Liver (tissue), 9 donors: ENCODE results near the gene SLC12A2. TPM values are rescaled to one million over a fixed set of nuclear protein-coding genes. Genes with fewer than 3 reads are reported as not detected.

ENCODE experiments used
- DNase-seq: peaks from one replicate; pipeline ENCODE4 v3.0.0-alpha.2; 2017; ENCODE audit warnings: low spot score
- H3K27ac ChIP-seq, 2 donors: one replicate each; pipeline ENCODE4 v1.7.0; 2013; ENCODE audit warnings: inconsistent platforms in 2 of 2, low read length in 2 of 2, control low read depth in 1 of 2, low read depth in 1 of 2, mild to moderate bottlenecking in 1 of 2
- H3K27me3 ChIP-seq, 4 donors: one replicate each; pipeline versions ENCODE4 v1.6.1 to v1.7.0; 2013; ENCODE audit warnings: low read length in 3 of 4, inconsistent platforms in 1 of 4, mild to moderate bottlenecking in 1 of 4, moderate library complexity in 1 of 4; ENCODE audit not compliant: control insufficient read depth in 4 of 4, insufficient read depth in 4 of 4
- H3K36me3 ChIP-seq, 4 donors: one replicate each; pipeline versions ENCODE4 v1.6.1 to v1.7.0; 2013; ENCODE audit warnings: low read length in 3 of 4, mild to moderate bottlenecking in 3 of 4, low read depth in 1 of 4, moderate library complexity in 1 of 4; ENCODE audit not compliant: control insufficient read depth in 4 of 4, insufficient read depth in 3 of 4
- H3K4me1 ChIP-seq, 4 donors: one replicate each; pipeline versions ENCODE4 v1.6.1 to v1.7.0; 2013; ENCODE audit warnings: low read length in 3 of 4, mild to moderate bottlenecking in 3 of 4, moderate library complexity in 1 of 4; ENCODE audit not compliant: control insufficient read depth in 4 of 4, insufficient read depth in 4 of 4
- H3K4me3 ChIP-seq, 3 donors: one replicate each; pipeline versions ENCODE4 v1.6.1 to v1.7.0; 2013; ENCODE audit warnings: low read length in 3 of 3, control low read depth in 1 of 3, low read depth in 1 of 3, mild to moderate bottlenecking in 1 of 3
- H3K9ac ChIP-seq, 2 donors: one replicate each; pipeline ENCODE4 v1.7.0; 2013; ENCODE audit warnings: low read length in 2 of 2, mild to moderate bottlenecking in 2 of 2, moderate library complexity in 2 of 2, control low read depth in 1 of 2, low read depth in 1 of 2
- H3K9me3 ChIP-seq, 4 donors: one replicate each; pipeline versions ENCODE4 v1.6.1 to v1.7.0; 2013; ENCODE audit warnings: low read length in 3 of 4; ENCODE audit not compliant: control insufficient read depth in 4 of 4
- ATF3 ChIP-seq: IDR thresholded peaks from 2 replicates; pipeline ENCODE4 v1.6.1; 2016; ENCODE audit warnings: antibody characterized with exemption
- FOXA1 ChIP-seq: IDR thresholded peaks from 2 replicates; pipeline ENCODE4 v1.6.1; 2016; ENCODE audit warnings: antibody characterized with exemption
- GABPA ChIP-seq, 2 donors: IDR thresholded peaks in 1 of 2; conservative IDR thresholded peaks in 1 of 2; 2 replicates each; pipeline ENCODE4 v1.6.1; 2016; ENCODE audit warnings: antibody characterized with exemption in 2 of 2, mild to moderate bottlenecking in 1 of 2, moderate library complexity in 1 of 2
- HNF4A ChIP-seq, 2 donors: conservative IDR thresholded peaks; 2 replicates each; pipeline ENCODE4 v1.6.1; 2016; ENCODE audit warnings: antibody characterized with exemption in 2 of 2, mild to moderate bottlenecking in 2 of 2
- JUND ChIP-seq, 2 donors: IDR thresholded peaks; 2 replicates each; pipeline ENCODE4 v1.6.1; 2016; ENCODE audit warnings: antibody characterized with exemption in 2 of 2
- MAX ChIP-seq: IDR thresholded peaks from 2 replicates; pipeline ENCODE4 v1.6.1; 2016; ENCODE audit warnings: antibody characterized with exemption
- NR2F2 ChIP-seq: IDR thresholded peaks from 2 replicates; pipeline ENCODE4 v1.6.1; 2016; ENCODE audit warnings: antibody characterized with exemption
- RXRA ChIP-seq, 2 donors: IDR thresholded peaks; 2 replicates each; pipeline ENCODE4 v1.6.1; 2017 to 2018; ENCODE audit warnings: antibody characterized with exemption in 2 of 2, mild to moderate bottlenecking in 1 of 2
- SP1 ChIP-seq: IDR thresholded peaks from 2 replicates; pipeline ENCODE4 v1.6.1; 2018; ENCODE audit warnings: antibody characterized with exemption, mild to moderate bottlenecking
- TAF1 ChIP-seq: conservative IDR thresholded peaks from 2 replicates; pipeline ENCODE4 v1.6.1; 2016; ENCODE audit warnings: antibody characterized with exemption, mild to moderate bottlenecking
- ZBTB33 ChIP-seq: IDR thresholded peaks from 2 replicates; pipeline ENCODE4 v1.6.1; 2016; ENCODE audit warnings: antibody characterized with exemption
- WGBS: extraction: QIAGEN DNeasy Blood & Tissue Kit; methylation state at CpG from one replicate; pipeline ENCODE4 v1.1.7; 2013; 5-methylcytosine and 5-hydroxymethylcytosine counted together
- polyA plus RNA-seq, 2 donors: library from polyadenylated mRNA; stranded (reverse) in 1 of 2; unstranded in 1 of 2; fragments of 200-250 nt in 1 of 2; fragments of >200 nt in 1 of 2; fragmentation: Nextera tagmentation in 1 of 2; extraction: Ambion mirVana in 1 of 2; gene quantifications; one replicate each; pipeline versions ENCODE4 v1.2.1 to v1.2.3, GENCODE V29; 2013 to 2015
- total RNA-seq, 2 donors: library from RNA; depleted of rRNA; stranded (reverse); fragments of >200 nt; gene quantifications; one replicate each; pipeline ENCODE4 v1.2.3, GENCODE V29; 2014
- TF ChIP-seq, protein P1 (sequence below): fragments of 150-350 bp; IDR thresholded peaks from 2 replicates; pipeline ENCODE4 v1.5.1; 2017; ENCODE audit warnings: improper control_type of control experiment, low read depth, low read length; ENCODE audit not compliant: missing input control
- donor health status: healthy.
- donor health status: healthy.
- donor health status: healthy.
- donor health status: healthy.
- donor health status: healthy.

Gene SLC12A2
- total and polyA plus RNA-seq, 4 donors, result 2.5 to 10.9 (median 5.7) TPM

DNA sequence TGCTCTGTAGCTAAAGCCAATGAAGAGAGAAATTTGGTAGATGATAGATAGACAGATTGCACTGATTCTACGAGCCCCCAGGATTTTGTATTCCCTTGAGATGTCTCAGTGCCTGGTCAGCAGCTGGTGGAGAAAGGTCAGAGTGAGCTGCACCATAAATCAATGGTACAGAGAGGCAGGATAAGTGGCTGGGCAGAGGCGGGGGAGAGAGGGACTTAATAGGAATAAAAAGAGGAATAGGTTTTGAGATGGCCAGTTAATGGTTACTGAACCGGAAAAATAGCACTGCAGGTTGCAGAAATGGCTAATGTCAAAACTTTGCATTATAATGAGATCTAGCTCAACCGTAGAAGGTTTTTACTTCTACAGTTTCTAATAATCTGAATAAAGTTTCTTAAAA is 47.9 kb upstream of the SLC12A2 start:
- no peaks in the 10 kb centered on the region for H3K27me3 ChIP-seq
- H3K9ac ChIP-seq, result no peak overlapping the region
- H3K4me1 ChIP-seq, result no peaks in the 10 kb centered on the region
- H3K27ac ChIP-seq, result no peak overlapping the region
- TF ChIP-seq MAX (no peak), GABPA (IDR thresholded peaks at IDR 0.05 in 1 of 2, conservative IDR thresholded peaks at IDR 0.05 in 1 of 2) (no peak), JUND (IDR thresholded peaks at IDR 0.05) (no peak), HNF4A (conservative IDR thresholded peaks at IDR 0.05) (no peak), SP1 (no peak), TAF1 (no peak), FOXA1 (no peak)
- TF ChIP-seq, protein P1, sequence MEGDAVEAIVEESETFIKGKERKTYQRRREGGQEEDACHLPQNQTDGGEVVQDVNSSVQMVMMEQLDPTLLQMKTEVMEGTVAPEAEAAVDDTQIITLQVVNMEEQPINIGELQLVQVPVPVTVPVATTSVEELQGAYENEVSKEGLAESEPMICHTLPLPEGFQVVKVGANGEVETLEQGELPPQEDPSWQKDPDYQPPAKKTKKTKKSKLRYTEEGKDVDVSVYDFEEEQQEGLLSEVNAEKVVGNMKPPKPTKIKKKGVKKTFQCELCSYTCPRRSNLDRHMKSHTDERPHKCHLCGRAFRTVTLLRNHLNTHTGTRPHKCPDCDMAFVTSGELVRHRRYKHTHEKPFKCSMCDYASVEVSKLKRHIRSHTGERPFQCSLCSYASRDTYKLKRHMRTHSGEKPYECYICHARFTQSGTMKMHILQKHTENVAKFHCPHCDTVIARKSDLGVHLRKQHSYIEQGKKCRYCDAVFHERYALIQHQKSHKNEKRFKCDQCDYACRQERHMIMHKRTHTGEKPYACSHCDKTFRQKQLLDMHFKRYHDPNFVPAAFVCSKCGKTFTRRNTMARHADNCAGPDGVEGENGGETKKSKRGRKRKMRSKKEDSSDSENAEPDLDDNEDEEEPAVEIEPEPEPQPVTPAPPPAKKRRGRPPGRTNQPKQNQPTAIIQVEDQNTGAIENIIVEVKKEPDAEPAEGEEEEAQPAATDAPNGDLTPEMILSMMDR, result no peak
- no peaks in the 10 kb centered on the region for H3K36me3 ChIP-seq
- 97% methylated on average over 4 of the region's 4 CpGs for whole genome bisulfite sequencing
- no peak overlapping the region for H3K4me3 ChIP-seq
- peaks cover 0 to 2% (median 0%) of the 10 kb centered on the region in 4 donors for H3K9me3 ChIP-seq
- DNase-seq, result no peak

DNA sequence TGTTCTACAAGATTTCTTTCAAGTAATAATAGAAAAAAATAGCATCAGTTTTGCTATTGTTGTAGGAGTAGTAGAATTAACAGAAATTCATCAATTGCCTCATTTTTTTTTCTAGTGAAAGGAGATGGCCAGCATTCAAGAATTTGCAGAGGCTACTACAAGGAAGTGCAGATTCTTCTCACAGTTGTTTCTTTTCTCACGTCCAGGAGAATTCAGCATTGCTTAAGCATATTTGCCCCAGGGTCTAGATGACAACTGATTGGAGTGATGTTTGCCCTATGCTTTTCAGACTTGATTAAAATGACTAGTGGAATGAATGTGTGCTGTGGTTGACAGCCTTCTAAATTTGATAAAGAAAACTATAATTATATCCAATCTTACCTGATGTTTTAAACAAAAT is 46.6 kb upstream of the SLC12A2 start:
- Histone ChIP-seq H3K4me1 (no peaks in the 10 kb centered on the region), H3K27ac (no peak overlapping the region), H3K27me3 (no peaks in the 10 kb centered on the region), H3K9me3 (peaks cover 0 to 2% (median 0%) of the 10 kb centered on the region in 4 donors), H3K36me3 (no peaks in the 10 kb centered on the region), H3K4me3 (no peak overlapping the region), H3K9ac (no peak overlapping the region)
- 80% methylated on average over 1 of the region's 1 CpG for WGBS
- no peak for DNase-seq
- no peak for TF ChIP-seq MAX
- TF ChIP-seq RXRA (IDR thresholded peaks at IDR 0.05), result no peak
- no peak for TF ChIP-seq GABPA (IDR thresholded peaks at IDR 0.05 in 1 of 2, conservative IDR thresholded peaks at IDR 0.05 in 1 of 2)
- TF ChIP-seq ZBTB33, result no peak
- TF ChIP-seq HNF4A (conservative IDR thresholded peaks at IDR 0.05), result no peak
- no peak for TF ChIP-seq TAF1
- no peak for TF ChIP-seq ATF3

DNA sequence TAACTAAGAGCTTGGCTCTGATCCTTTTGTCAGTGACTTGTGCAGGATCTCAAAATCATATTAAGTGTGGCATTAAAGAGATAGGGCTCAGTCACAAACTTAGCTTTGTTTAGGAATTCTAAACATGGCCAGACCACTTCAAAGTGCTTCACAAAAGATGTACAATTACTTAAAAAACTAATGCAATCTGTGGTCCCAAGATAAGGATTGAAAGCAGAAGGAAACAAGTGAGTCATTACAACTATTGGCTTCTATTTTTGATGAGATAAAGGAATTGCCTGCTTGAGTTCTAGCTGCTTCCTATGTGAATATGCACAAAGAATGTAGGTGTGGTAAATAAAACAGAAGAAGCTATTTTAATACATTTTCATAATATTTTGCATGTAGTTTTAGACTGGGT is 44.9 kb upstream of the SLC12A2 start:
- no peak overlapping the region for H3K9ac ChIP-seq
- no peak overlapping the region for H3K4me3 ChIP-seq
- H3K4me1 ChIP-seq, result no peaks in the 10 kb centered on the region
- H3K36me3 ChIP-seq, result no peaks in the 10 kb centered on the region
- no peaks in the 10 kb centered on the region for H3K9me3 ChIP-seq
- no peak for DNase-seq
- H3K27me3 ChIP-seq, result no peaks in the 10 kb centered on the region
- no peak overlapping the region for H3K27ac ChIP-seq
- TF ChIP-seq JUND (IDR thresholded peaks at IDR 0.05), result peak in 1 of 2 donors; percentile 22
- TF ChIP-seq NR2F2, result no peak
